GM20431 (cell line): ENCODE measurements around the gene FAM43B.

Source experiments
- in situ Hi-C: fragments of 300-500 bp; cut with MseI, MboI; formaldehyde crosslinking; loops from one replicate; pipeline ENCODE4 v1.15.0; 2020; ENCODE audit warnings: low sequenced_read_pairs; ENCODE audit not compliant: unreplicated experiment

FAM43B gene

GRCh38 chr1:20546637-20547036 lies 5.7 kb upstream of the FAM43B start:
- in situ Hi-C loops, result no loop called here

- in situ Hi-C loops, result no loop called here
Observed at GRCh38 chr1:20551161-20551560, 1.2 kb upstream of the FAM43B start.

- in situ Hi-C loops, result no loop called here
Observed at GRCh38 chr1:20552728-20553445, 514 bp downstream of the FAM43B start.

GRCh38 chr1:20555025-20555757 lies 2.8 kb downstream of the FAM43B start:
- in situ Hi-C loops, result no loop called here

GRCh38 chr1:20555758-20556120 lies 3.4 kb downstream of the FAM43B start:
- in situ Hi-C loops, result no loop called here

- in situ Hi-C loops, result no loop called here
Observed at GRCh38 chr1:20558191-20558590, 5.8 kb downstream of the FAM43B start.

GRCh38 chr1:20560966-20561365 lies 8.6 kb downstream of the FAM43B start:
- in situ Hi-C loops, result no loop called here

- in situ Hi-C loops, result no loop called here
Observed at GRCh38 chr1:20565234-20565633, 12.9 kb downstream of the FAM43B start.

- in situ Hi-C loops, result no loop called here
Observed at GRCh38 chr1:20569523-20570098, 17.2 kb downstream of the FAM43B start.

- in situ Hi-C loops, result no loop called here
Observed at GRCh38 chr1:20571427-20571826, 19.1 kb downstream of the FAM43B start.

- in situ Hi-C loops, result no loop called here
Observed at GRCh38 chr1:20573987-20574386, 21.6 kb downstream of the FAM43B start.

GRCh38 chr1:20574686-20575540 lies 22.5 kb downstream of the FAM43B start:
- in situ Hi-C loops, result no loop called here

GRCh38 chr1:20575541-20576336 lies 23.4 kb downstream of the FAM43B start:
- in situ Hi-C loops, result no loop called here

GRCh38 chr1:20578062-20578461 lies 25.7 kb downstream of the FAM43B start:
- in situ Hi-C loops, result no loop called here

GRCh38 chr1:20578721-20579395 lies 26.5 kb downstream of the FAM43B start:
- in situ Hi-C loops, result no loop called here

- in situ Hi-C loops, result no loop called here
Observed at GRCh38 chr1:20584890-20585289, 32.5 kb downstream of the FAM43B start.

GRCh38 chr1:20586953-20587660 lies 34.7 kb downstream of the FAM43B start:
- in situ Hi-C loops, result no loop called here

- in situ Hi-C loops, result no loop called here
Observed at GRCh38 chr1:20587661-20588053, 35.3 kb downstream of the FAM43B start.
